ENCODE measurements around the gene TRIM10. TPM values are rescaled to one million over a fixed set of nuclear protein-coding genes. Genes with fewer than 3 reads are reported as not detected.
A peak's percentile ranks its signal among the peaks of the same experiment; 100 is the strongest.

The TRIM10 gene
- total RNA-seq, 1 donor from 2014 or later = not detected

- H3K9me3 ChIP-seq (replicated peaks) = no peaks in the 10 kb centered on the region
- no peaks in the 10 kb centered on the region for H3K36me3 ChIP-seq
- TF ChIP-seq CTCF (IDR thresholded peaks at IDR 0.05; ENCODE audit: borderline replicate concordance) = no peak
- H3K4me3 ChIP-seq = no peak overlapping the region
- DNase-seq = no peak
- intact Hi-C loops (cut with micrococcal nuclease) = no loop called here
- no peak overlapping the region for H3K27ac ChIP-seq (replicated peaks)
- H3K4me1 ChIP-seq = no peaks in the 10 kb centered on the region
- H3K27me3 ChIP-seq (ENCODE audit: low read depth) = peaks cover 97% of the 10 kb centered on the region
These were observed 24.3 kb downstream of the TRIM10 start for GRCh38 chr6:30136570-30137286.

DNA sequence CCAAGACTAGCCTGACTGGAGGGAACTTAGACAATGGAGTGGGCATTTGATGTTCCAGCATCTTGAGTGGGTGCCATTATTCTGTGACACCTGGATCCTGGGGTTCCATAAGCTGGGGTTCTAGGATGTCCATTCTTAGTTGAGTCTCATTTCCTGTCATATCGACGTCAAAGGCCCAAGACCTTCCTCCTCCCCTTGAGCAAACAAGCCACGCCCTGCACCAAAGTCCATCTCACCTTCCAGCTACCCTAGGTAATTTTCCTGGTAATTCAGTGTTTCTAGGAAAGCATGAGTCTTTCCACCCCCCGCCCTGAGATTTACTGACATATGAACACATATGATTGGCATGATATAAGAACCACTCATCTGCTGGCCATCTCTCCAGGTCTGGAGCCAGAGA is 25.3 kb downstream of the TRIM10 start, which contains the start of gene TRIM40:
Gene TRIM40, plus strand, starts transcription at position 384 of the 400 bp plus-strand sequence. CDS start 897 bp downstream, outside the sequence.
- peaks cover 97% of the 10 kb centered on the region for H3K27me3 ChIP-seq (ENCODE audit: low read depth)
- H3K4me3 ChIP-seq = no peak within 1 kb of the TSS
- intact Hi-C loops (cut with micrococcal nuclease) = no loop called here
- H3K36me3 ChIP-seq = no peaks in the 10 kb centered on the region
- no peaks in the 10 kb centered on the region for H3K9me3 ChIP-seq (replicated peaks)
- DNase-seq = no peak
- no peak for TF ChIP-seq CTCF (IDR thresholded peaks at IDR 0.05; ENCODE audit: borderline replicate concordance)
- H3K27ac ChIP-seq (replicated peaks) = no peak within 1 kb of the TSS
- H3K4me1 ChIP-seq = peaks cover 2% of the 10 kb centered on the region

GRCh38 chr6:30135147-30135546 is 25.9 kb downstream of the TRIM10 start:
- DNase-seq = no peak
- Histone ChIP-seq H3K4me1 (peaks cover 4% of the 10 kb centered on the region), H3K27me3 (ENCODE audit: low read depth) (peaks cover 98% of the 10 kb centered on the region), H3K4me3 (no peak overlapping the region), H3K36me3 (no peaks in the 10 kb centered on the region), H3K27ac (replicated peaks) (no peak overlapping the region), H3K9me3 (replicated peaks) (no peaks in the 10 kb centered on the region)
- intact Hi-C loops (cut with micrococcal nuclease) = no loop called here
- TF ChIP-seq CTCF (IDR thresholded peaks at IDR 0.05; ENCODE audit: borderline replicate concordance) = no peak

DNA sequence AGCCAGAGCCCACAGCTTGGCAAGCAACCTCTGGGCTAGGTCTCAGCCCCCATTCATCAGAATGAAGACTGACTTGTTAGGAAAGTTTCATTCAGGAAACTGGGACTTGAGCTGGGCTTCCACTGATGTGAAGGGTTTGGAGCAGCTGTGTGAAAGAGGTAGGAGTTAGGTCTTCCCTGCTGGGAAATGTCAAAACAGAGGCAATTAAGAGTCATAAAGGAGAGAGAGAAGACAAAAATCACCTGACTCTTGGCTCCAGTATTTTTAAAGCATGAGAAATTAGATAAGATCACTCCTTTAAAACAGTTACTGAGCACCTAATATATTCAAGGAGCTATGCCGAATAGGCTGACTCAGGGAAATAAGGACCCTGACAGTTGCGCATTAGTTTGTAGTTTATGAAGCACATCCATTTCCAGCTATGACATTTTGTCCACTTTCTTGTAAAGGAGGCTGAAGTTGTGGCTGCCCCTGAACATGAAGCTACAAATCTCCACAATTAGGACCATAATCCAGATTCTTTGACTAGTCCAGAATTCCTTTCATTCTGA is 29.0 kb downstream of the TRIM10 start:
- Histone ChIP-seq H3K4me1 (peaks cover 16% of the 10 kb centered on the region), H3K27ac (replicated peaks) (no peak overlapping the region), H3K36me3 (no peaks in the 10 kb centered on the region), H3K4me3 (no peak overlapping the region), H3K27me3 (ENCODE audit: low read depth) (peaks cover 100% of the 10 kb centered on the region), H3K9me3 (replicated peaks) (no peaks in the 10 kb centered on the region)
- intact Hi-C loops (cut with micrococcal nuclease) = no loop called here
- DNase-seq = no peak
- TF ChIP-seq CTCF (IDR thresholded peaks at IDR 0.05; ENCODE audit: borderline replicate concordance) = no peak

DNA sequence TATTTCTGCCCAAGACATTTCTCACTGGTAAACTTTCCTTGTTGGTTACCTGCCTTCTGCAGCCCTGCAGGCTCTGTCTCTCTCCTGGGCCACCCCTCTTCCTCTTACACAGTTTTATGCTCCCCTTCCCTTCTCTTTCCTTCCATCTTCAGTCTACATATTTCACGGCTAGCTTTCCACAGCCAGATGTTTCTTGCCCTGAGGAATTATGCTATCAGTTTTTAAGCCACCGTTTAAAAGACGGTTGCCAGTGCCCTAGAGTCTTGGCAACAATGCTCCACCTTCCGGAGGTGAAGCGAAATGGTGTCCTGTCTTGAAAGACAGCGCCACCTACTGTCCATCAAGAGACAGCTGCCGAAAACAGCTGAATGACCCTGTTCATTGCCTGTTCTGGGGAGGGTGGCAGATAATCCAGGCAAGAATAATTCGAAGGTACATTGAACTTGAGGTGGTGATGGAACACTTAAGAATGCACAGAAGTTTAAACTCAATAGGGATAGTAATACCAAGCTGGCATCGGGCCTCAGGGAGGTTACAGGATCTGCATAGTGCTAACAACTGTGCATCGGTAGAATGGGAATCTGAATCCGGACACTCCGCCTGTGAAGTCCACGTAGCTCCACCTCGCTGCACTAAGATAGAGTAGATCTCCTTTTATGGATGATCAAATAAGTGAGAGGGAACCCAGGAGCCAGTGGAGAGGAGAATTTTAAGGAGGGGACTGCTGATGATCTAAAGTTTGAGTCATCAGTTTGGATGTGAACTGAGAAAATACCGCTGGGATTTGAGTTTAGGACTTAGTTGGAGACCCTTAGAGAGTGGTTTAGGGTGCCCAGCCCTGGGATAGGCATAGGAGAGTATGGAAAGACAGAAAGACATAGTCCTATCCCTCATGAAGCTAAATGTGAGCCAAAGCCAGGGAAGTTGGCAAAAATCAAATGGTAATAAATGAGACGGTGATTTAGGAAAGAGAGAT is 29.8 kb downstream of the TRIM10 start:
- TF ChIP-seq CTCF (IDR thresholded peaks at IDR 0.05; ENCODE audit: borderline replicate concordance) = peak; percentile 99
- H3K9me3 ChIP-seq (replicated peaks) = no peaks in the 10 kb centered on the region
- H3K4me1 ChIP-seq = peaks cover 16% of the 10 kb centered on the region
- H3K4me3 ChIP-seq = no peak overlapping the region
- peak; percentile 31 for DNase-seq
- intact Hi-C loops (cut with micrococcal nuclease) = no loop called here
- H3K27me3 ChIP-seq (ENCODE audit: low read depth) = peaks cover 96% of the 10 kb centered on the region
- H3K36me3 ChIP-seq = no peaks in the 10 kb centered on the region
- H3K27ac ChIP-seq (replicated peaks) = no peak overlapping the region

All from left ventricle myocardium inferior (tissue), 1 donor.